ENCODE results near the gene CHID1. TPM values are rescaled to one million over a fixed set of nuclear protein-coding genes. Genes with fewer than 3 reads are reported as not detected.

CHID1 gene
- total RNA-seq, 3 donors from 2014 or later = 102 to 115 (median 104) TPM

GRCh38 chr11:834371-835316 lies 76.0 kb downstream of the CHID1 start:
- Mint-ChIP-seq H3K9me3 (no peaks in the 10 kb centered on the region), H3K4me3 (peak overlapping the region; percentile 62), H3K4me1 (ENCODE audit: low read depth) (peaks cover 15% of the 10 kb centered on the region), H3K27me3 (ENCODE audit: low read depth) (peaks cover 20% of the 10 kb centered on the region), H3K36me3 (ENCODE audit: insufficient read depth) (no peaks in the 10 kb centered on the region)
- ATAC-seq = no peak
- DNase-seq = no peak

GRCh38 chr11:833849-834311 lies 76.7 kb downstream of the CHID1 start:
- peak overlapping the region; percentile 62 for H3K4me3 Mint-ChIP-seq
- peaks cover 23% of the 10 kb centered on the region for H3K4me1 Mint-ChIP-seq (ENCODE audit: low read depth)
- H3K9me3 Mint-ChIP-seq = no peaks in the 10 kb centered on the region
- DNase-seq (no peak), ATAC-seq (no peak)
- H3K36me3 Mint-ChIP-seq (ENCODE audit: insufficient read depth) = no peaks in the 10 kb centered on the region
- peaks cover 28% of the 10 kb centered on the region for H3K27me3 Mint-ChIP-seq (ENCODE audit: low read depth)

- Mint-ChIP-seq H3K4me1 (ENCODE audit: low read depth) (peaks cover 23% of the 10 kb centered on the region), H3K9me3 (no peaks in the 10 kb centered on the region), H3K4me3 (peak overlapping the region; percentile 62), H3K36me3 (ENCODE audit: insufficient read depth) (no peaks in the 10 kb centered on the region), H3K27me3 (ENCODE audit: low read depth) (peaks cover 34% of the 10 kb centered on the region)
- ATAC-seq (peak; percentile 32 to 34), DNase-seq (no peak)
Measured at GRCh38 chr11:833114-833791, 77.4 kb downstream of the CHID1 start.

- ATAC-seq (peak; percentile 51 to 59), DNase-seq (peak; percentile 33)
- Mint-ChIP-seq H3K27me3 (ENCODE audit: low read depth) (peaks cover 41% of the 10 kb centered on the region), H3K4me3 (peak within 1 kb of the TSS; percentile 62), H3K36me3 (ENCODE audit: insufficient read depth) (no peaks in the 10 kb centered on the region), H3K9me3 (no peaks in the 10 kb centered on the region), H3K4me1 (ENCODE audit: low read depth) (peaks cover 25% of the 10 kb centered on the region)
Measured at GRCh38 chr11:832529-833113, 78.0 kb downstream of the CHID1 start, which contains the start of gene CD151. TSS of gene CD151 (plus strand) at chr11:832952. CDS start at chr11:836070, 3,118 bp downstream.

- Mint-ChIP-seq H3K36me3 (ENCODE audit: insufficient read depth) (no peaks in the 10 kb centered on the region), H3K4me1 (ENCODE audit: low read depth) (peaks cover 27% of the 10 kb centered on the region)
- DNase-seq = no peak
Measured at GRCh38 chr11:831961-832528, 78.6 kb downstream of the CHID1 start.

GRCh38 chr11:831118-831864 lies 79.3 kb downstream of the CHID1 start:
- no peak for DNase-seq
- Mint-ChIP-seq H3K4me3 (peak overlapping the region; percentile 51), H3K27me3 (ENCODE audit: low read depth) (peaks cover 44% of the 10 kb centered on the region), H3K36me3 (ENCODE audit: insufficient read depth) (no peaks in the 10 kb centered on the region), H3K9me3 (no peaks in the 10 kb centered on the region), H3K4me1 (ENCODE audit: low read depth) (peaks cover 31% of the 10 kb centered on the region)
- ATAC-seq = no peak

More at GRCh38 chr11:831961-832528, 78.6 kb downstream of the CHID1 start:
- peak overlapping the region; percentile 42 for H3K4me3 Mint-ChIP-seq
- H3K9me3 Mint-ChIP-seq = no peaks in the 10 kb centered on the region
- ATAC-seq = no peak
- H3K27me3 Mint-ChIP-seq (ENCODE audit: low read depth) = peaks cover 42% of the 10 kb centered on the region

- Mint-ChIP-seq H3K9me3 (no peaks in the 10 kb centered on the region), H3K4me3 (peak overlapping the region; percentile 51), H3K4me1 (ENCODE audit: low read depth) (peaks cover 31% of the 10 kb centered on the region), H3K27me3 (ENCODE audit: low read depth) (peaks cover 44% of the 10 kb centered on the region), H3K36me3 (ENCODE audit: insufficient read depth) (no peaks in the 10 kb centered on the region)
- DNase-seq (peak; percentile 41), ATAC-seq (peak; percentile 53 to 55)
Measured at GRCh38 chr11:830295-831117, 80.1 kb downstream of the CHID1 start.

GRCh38 chr11:829847-830294 lies 80.7 kb downstream of the CHID1 start:
- DNase-seq (no peak), ATAC-seq (peak; percentile 5 to 12)
- peak overlapping the region; percentile 38 for H3K4me3 Mint-ChIP-seq
- H3K27me3 Mint-ChIP-seq (ENCODE audit: low read depth) = peaks cover 48% of the 10 kb centered on the region
- peaks cover 31% of the 10 kb centered on the region for H3K4me1 Mint-ChIP-seq (ENCODE audit: low read depth)
- no peaks in the 10 kb centered on the region for H3K9me3 Mint-ChIP-seq
- peaks cover 5% of the 10 kb centered on the region for H3K36me3 Mint-ChIP-seq (ENCODE audit: insufficient read depth)

- peaks cover 48% of the 10 kb centered on the region for H3K27me3 Mint-ChIP-seq (ENCODE audit: low read depth)
- DNase-seq (no peak), ATAC-seq (no peak)
- peaks cover 7% of the 10 kb centered on the region for H3K36me3 Mint-ChIP-seq (ENCODE audit: insufficient read depth)
- peak overlapping the region; percentile 38 for H3K4me3 Mint-ChIP-seq
- peaks cover 29% of the 10 kb centered on the region for H3K4me1 Mint-ChIP-seq (ENCODE audit: low read depth)
- H3K9me3 Mint-ChIP-seq = no peaks in the 10 kb centered on the region
Measured at GRCh38 chr11:829176-829846, 81.3 kb downstream of the CHID1 start.

- Mint-ChIP-seq H3K4me1 (ENCODE audit: low read depth) (peaks cover 26% of the 10 kb centered on the region), H3K36me3 (ENCODE audit: insufficient read depth) (peaks cover 7% of the 10 kb centered on the region), H3K9me3 (no peaks in the 10 kb centered on the region), H3K4me3 (no peak overlapping the region), H3K27me3 (ENCODE audit: low read depth) (peaks cover 48% of the 10 kb centered on the region)
- no peak for ATAC-seq
- no peak for DNase-seq
Measured at GRCh38 chr11:828506-829175, 82.0 kb downstream of the CHID1 start.

- Mint-ChIP-seq H3K36me3 (ENCODE audit: insufficient read depth) (peaks cover 9% of the 10 kb centered on the region), H3K4me3 (peak within 1 kb of the TSS; percentile 51), H3K9me3 (no peaks in the 10 kb centered on the region), H3K4me1 (ENCODE audit: low read depth) (peaks cover 26% of the 10 kb centered on the region), H3K27me3 (ENCODE audit: low read depth) (peaks cover 48% of the 10 kb centered on the region)
- DNase-seq = no peak
- no peak for ATAC-seq
Measured at GRCh38 chr11:827897-828192, 82.8 kb downstream of the CHID1 start, which contains the start of gene CRACR2B. TSS of gene CRACR2B (plus strand) at chr11:827919. CDS start at chr11:828608, 689 bp downstream.

Data from activated T-cell treated with anti-CD3 and anti-CD28 coated beads, Interleukin-2, amount 50 U/mL, for 4 hours (primary cell).